22Rv1 (cell line): ENCODE measurements around the gene IL22RA2.

Experiments used
- ZFX ChIP-seq: fragments of 450-650 bp; IDR thresholded peaks from 2 replicates; pipeline ENCODE4 v1.6.1; 2017; ENCODE audit warnings: antibody characterized with exemption, borderline replicate concordance
- TF ChIP-seq, protein P1 (sequence below): fragments of 450-650 bp; IDR thresholded peaks from 2 replicates; pipeline ENCODE4 v1.5.1; 2017; ENCODE audit warnings: mild to moderate bottlenecking

DNA sequence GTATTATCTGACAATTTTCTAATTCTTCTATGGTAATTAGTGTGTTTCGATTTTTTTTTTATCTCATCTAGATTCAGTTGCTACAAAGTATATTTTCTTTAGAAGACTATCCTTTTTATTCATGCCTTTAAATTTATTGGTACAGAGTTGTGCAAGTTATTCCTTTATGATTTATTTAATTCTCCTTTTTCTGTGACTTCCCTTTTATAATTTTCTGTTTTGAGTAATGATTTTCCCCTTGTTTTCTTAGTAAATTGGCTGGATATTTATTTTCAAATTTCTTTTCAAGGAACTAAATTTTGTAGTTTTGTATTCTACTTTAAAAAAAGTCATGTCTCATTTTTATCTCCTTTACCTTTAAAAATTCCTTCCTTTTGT is 2.4 kb upstream of the IL22RA2 start:
- TF ChIP-seq, protein P1, sequence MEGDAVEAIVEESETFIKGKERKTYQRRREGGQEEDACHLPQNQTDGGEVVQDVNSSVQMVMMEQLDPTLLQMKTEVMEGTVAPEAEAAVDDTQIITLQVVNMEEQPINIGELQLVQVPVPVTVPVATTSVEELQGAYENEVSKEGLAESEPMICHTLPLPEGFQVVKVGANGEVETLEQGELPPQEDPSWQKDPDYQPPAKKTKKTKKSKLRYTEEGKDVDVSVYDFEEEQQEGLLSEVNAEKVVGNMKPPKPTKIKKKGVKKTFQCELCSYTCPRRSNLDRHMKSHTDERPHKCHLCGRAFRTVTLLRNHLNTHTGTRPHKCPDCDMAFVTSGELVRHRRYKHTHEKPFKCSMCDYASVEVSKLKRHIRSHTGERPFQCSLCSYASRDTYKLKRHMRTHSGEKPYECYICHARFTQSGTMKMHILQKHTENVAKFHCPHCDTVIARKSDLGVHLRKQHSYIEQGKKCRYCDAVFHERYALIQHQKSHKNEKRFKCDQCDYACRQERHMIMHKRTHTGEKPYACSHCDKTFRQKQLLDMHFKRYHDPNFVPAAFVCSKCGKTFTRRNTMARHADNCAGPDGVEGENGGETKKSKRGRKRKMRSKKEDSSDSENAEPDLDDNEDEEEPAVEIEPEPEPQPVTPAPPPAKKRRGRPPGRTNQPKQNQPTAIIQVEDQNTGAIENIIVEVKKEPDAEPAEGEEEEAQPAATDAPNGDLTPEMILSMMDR, result no peak
- no peak for TF ChIP-seq ZFX
